ENCODE results near the gene SQSTM1.

SQSTM1 gene

DNA sequence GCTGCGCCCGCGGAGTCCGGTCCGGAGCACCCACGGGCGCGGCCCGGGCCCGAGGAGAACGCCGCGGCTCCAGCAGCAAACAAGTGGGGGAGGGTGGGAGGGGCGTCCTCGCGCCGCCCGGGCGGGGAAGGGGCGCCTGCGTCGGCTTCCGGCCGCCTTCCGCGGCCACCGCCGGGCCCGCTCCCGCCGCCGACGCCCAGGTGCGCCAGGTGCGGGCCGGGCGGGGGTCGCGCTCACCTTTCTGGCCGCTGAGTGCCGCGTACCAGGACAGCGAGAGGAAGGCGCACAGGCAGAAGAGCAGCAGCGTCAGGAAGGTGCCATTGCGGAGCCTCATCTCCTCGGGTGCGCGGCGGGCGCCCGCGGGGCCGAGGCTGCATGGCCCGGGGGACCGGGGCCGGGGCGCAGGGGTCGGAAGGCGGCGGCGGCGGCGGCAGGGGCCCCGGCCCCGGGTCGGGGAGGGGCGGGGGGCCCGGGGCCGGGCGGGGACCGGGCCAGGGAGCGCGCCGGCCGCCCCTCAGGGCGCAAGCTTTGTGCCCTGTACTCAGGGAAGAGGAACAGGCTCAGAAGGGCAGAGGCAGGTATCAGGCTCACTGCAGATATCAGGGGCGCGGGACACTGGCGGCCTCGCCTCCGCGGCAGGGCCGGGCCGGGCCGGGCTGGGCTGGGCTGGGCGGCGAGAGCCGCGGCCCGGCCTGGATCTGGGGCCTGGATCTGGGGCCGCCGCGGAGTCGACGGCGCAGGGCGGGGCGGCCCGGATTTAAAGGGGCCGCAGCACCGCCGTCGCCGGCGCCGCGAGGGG, 14.3 kb upstream of the SQSTM1 start, which contains the start of gene MGAT4B:
Gene MGAT4B, minus strand, starts transcription at position 617 of the 799 bp plus-strand sequence. Its CDS starts 283 bp downstream, at position 334.
- peak; percentile 85 for DNase-seq

DNA sequence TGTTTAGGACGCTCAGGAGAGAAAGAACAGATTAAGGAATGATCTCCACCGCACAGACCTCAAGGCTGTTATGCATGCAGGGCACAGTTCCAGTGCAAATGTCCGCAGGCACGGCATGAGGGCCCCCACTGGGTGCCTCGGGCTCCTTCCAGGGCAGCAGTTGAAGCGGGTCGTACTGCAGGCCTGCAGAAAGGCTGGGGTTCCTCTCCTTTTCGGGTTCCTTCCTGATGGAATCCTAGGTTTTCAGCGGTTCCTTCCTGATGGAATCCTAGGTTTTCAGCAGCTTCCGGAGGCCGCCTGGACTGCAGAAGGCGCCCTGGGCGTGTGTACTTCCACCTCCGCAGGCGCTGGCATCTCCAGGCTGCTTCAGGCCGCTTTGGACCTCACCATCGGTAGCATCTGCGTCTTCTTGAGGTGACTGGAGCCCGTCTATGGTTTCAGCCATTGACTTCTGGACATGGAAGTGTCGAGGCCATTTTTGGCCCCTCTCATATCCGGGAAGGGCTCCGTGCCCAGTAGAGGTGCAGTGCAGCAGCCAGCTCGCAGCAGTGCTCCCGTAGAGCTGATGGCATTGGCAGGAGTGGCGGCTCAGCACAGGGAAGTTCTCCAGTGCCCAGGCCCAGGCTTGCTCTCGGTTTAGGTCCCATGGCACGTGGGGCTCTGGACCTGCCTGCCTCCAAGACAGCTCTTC, 8.4 kb upstream of the SQSTM1 start:
- DNase-seq: no peak

DNA sequence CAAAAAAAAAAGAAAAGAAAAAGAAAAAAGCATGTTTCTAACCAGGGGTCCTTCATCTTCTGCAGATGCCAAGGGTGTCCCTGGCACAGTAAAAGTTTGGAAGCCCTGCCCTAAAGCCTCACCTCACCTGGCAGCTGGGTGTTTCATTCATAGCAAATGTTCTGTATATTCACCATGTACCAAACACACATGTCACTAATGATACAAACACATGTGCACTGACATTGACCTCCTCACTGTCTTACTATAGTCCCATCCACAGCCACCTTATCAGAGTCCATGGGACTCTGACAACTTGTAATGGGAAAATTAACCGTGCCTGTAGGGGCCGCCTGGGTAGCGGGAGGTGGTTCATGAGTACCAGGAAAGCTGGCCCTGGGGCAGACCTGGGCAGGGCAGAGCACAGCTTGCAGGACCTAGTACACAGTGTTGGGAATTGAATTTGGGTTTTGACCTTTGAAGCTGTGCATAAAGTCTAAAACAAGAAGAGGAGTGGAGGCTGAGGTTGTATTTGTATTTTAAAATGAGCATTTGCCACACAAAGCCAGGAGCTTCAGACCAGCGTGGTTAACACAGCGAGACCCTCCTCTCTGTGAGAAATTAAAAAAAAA, 7.6 kb upstream of the SQSTM1 start:
- DNase-seq: no peak

DNA sequence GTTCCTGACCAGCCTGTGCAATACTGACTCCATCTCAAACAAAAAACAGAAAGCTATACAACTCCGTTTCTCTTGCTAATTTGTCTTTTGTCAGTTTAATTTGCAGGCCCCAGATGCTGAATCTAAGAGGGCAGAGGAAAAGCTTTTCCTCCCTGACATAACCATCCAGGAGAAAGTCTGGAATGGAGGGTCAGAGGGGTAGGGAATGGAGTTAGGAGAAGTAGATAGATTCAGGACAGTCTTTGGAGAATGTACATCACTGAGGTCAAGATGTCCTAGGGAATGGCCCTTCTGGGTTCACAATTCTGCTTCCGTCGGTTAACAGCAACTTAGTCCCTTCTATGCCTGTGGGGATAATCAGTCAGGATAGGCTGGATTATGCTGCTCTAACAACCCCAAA, 6.6 kb upstream of the SQSTM1 start:
- no peak for DNase-seq

DNA sequence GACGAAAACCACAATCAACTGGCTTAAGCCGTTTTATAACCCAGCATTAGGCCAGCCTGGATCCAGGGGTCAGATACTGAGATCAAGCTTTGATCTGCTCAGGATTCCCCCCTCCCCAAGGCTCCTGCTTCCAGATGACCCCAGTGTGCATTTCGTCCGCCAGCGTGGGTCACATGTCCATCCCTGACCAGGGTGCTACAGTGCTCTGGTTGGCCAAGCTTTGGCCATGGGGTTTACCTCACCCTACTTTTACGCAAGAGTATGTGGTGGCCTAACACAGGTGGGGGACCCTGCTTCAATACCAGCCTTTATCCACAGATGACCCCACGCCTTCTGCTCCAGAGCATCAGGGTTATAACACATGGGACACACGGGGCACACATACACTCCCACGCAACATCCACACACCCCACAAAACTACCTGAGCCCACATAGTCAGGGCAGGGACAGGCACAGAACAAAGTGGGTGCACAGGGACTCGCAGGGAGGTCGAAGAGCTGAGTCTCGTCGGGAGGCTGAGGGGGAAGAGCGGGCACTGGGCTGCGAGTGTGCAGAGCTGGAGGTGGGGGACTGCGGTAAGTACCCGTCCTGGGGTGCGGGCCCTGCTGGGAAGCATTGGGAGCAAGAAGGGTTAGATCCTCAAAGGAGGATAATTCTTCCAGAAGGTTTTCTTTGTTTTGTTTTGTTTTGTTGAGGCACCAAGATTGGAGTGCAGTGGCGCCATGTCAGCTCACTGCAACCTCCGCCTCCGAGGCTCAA, 5.0 kb upstream of the SQSTM1 start:
- DNase-seq: peak; percentile 41

DNA sequence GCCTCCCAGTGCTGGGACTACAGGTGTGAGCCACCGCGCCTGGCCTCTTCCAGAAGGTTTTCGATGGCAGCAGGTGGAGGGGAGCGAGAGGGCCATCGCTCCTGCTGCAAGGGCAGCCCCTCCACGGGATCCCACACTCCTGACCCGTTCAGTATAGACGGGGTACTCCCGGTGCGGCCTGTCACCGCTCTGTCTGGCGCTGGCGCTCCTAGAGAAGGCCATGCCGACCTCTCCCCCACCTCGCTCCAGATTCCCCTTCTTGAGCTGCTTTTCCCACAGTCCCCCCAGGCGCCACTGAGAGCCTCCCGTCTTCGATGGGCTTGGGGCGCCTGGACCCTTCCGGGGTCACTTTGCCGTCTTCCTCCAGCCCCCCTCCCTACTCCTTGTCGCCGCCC, 4.3 kb upstream of the SQSTM1 start:
- no peak for DNase-seq

DNA sequence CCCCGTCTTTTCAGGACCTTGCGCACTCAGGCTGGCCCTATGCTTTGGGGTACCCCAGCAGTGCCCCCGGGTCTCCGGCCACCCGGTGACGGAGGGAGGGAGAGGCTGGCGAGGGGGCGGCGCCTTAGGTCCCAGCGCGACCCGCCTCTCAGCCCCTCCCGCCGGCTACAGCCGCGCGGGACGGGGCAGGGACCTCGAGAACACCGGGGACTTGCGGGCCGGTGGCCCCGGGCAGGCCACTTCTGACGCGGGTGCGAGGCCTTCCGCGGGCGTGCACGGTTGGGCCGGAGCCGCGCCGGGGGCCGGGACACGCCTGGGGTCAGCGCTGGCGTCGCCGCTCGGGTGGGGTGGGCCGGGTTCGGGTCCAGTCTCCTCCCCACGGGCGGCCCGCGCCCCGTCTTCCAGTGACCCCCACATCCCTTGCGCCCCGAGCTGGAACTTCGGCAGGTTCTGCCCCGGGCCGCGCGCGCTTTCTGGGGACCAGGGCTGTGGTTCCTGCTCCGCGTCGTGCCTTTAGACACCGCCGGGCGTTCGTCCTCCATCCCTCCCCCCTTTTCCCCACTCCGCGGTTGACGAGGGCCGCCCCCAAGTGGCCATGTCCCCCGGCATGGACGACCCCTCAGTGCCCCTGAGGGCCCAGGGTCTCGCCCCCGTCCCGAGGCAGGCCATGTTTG, 3.8 kb upstream of the SQSTM1 start:
- DNase-seq: no peak

DNA sequence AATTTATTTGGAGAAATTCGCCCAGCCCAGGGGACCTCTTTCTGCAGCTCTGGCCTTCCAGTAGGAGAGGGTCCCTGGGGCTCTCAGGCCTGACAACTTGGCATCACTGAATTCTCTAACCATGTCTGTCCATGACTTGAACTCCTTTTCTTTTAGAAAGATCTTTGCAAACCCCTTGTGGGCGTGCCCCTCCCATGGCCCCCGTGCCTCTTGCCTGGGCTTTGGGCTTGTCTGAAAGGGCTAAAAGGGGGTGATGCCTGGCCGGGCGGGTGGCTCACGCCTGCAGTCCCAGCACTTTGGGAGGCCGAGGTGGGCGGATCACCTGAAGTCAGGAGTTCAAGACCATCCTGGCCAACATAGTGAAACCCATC, 3.2 kb upstream of the SQSTM1 start:
- DNase-seq: no peak

DNA sequence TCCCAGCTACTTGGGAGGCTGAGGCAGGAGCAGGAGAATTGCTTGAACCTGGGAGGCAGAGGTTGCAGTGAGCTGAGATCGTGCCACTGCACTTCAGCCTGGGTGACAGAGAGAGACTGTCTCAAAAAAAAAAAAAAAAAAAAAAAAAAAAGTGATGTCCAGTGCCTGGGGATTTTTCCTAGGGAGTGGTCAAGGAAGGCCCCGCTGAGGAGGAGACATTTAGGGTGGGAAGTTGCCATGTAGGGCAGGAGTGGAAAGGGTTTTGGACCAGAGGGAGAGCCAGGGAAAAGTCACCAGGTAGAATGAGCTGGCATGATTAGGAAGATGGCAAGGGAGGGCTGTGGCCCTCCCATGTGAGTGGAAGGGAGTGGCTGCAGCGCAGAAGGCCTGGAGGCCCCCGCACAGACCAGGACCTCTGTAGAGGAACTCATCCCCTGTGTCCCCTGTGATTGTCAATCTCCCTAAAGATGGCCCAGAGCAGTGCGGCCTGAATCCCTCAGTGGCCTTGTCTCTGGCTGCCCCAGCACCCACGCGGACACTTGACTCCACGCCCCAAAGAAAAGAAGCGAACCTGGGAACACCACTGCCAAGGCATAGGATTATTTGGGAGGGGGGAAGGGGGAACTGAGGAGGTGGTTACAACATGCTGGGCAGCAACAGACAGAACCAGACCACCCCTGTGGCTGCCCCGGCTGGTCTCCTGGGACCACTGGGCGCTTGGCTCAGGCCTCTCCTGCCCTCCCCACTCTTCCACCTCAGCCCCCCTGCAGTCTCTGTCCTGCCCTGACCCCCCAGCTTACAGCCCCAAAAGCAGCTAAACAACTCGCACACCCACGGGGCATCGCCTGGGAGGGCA, 2.6 kb upstream of the SQSTM1 start:
- peak; percentile 45 for DNase-seq

DNA sequence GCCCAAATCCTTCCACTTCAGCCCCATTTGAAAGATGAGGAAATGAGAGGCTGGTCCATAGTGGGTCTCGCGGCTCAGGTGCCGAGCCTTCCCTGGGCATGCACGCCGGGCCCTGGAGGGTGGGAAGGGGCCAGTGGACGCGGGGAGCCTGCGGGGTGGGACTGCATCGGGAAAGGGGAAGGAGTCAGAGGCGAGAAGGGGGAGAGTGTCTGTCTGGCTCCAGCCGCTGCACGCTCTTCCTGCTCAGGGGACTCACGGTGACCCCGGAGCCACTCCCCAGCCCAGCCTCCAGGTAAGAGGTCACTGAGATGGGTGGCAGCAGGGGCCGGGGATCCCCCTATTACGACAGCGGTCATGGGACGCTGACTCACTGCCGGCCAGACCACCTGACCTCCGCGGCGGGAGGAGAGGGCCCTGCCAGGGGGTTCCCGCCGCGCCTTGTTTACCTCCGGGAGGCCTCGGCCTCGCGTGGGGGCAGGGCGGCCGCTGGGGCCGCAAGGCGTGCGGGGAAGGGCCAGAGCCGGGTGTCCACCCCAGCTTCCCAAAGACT, 1.9 kb upstream of the SQSTM1 start:
- DNase-seq: peak; percentile 85

DNA sequence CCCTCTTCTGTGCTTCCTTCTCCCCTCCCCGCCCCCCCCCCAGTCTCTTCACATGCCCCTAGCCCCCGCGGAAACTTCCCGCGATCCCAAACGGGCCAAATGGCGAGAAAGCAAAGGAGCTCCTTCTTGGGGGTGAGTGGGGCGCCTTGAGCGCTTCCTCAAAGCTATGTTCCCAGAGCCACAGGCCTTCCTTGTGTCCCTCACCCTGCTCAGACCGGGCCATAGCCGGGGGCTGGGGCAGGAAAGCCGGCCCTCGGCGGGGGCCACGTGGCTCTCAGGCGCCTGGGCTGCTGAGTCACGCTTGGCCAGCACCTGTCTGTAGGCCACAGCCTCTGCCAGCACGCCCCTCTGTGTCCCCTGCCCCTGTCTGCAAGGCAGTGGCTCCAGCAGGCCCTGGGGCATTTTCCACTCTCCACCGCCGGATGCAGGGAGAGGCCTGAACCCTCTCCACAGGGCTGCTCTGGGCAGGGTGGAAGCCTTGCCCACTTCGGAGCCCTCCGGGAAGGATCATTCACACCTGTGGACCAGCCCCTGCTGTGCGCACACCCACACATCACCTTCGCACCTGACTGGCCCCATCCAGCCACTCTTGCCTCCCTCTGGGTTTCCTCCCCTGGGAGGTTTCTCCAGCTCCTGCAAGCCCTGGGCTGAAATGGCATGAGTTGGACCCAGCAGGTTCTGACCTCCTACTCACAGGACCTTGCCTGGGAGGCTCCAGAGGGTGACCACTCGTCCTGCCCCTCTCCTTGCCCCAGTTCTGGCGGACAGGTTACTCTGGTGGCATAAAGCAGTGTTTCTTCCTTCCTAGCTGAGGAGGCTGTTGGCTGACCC, 1.2 kb upstream of the SQSTM1 start:
- DNase-seq: peak; percentile 68

DNA sequence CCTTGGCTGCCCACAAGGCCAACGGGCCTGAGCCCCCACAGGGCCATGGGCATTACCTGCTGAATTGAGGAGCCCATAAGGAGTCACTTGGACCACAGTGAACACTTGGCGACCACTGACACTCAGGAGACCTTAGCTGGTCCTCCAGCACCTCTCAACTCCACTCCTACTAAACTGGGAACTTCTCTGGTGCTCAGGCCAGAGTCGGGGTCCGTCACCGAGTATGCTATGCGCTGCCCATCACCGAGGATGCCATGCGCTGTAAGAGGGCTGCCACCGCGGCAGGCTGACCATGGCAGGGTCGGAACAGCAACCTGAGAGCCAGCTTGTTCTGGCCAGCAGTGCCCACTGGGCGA, 600 bp upstream of the SQSTM1 start:
- DNase-seq: peak; percentile 53

DNA sequence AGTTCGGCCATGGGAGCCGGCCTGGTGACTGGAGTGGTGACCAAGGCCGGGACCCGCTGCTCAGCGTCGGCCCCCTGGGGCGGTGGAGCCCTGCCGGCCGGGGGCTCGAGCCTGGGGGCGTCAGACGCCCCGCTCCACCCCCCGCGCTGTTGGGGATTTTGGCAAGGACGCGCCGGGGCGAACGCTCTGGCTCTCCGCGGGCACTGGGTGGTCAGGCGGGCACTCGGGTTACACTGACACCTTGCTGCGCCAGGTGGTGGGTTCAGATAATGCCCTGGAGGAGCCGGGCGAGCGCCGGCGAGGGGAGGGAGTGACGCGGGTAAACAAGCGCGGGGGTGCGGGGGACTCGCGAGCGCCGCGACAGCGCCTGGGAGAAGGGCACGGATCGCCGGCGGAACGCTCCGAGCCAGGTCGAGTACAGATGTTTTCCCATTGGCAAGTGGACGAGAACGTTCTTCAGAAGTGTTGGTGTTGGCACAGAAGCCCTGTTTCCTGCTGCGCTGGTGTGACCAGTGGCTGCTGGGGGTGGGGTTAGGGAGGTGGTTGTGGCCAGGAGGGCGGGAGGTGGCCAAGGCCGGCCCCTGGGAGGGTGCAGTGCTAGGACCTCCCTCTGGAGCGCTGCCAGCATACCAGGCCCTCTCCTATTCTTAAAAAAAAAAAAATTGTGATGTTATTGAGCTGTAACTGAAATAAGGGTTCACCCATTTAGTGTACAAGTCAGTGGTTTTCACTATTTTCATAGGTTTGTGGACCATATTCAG, 773 bp downstream of the SQSTM1 start:
- peak; percentile 94 for DNase-seq

DNA sequence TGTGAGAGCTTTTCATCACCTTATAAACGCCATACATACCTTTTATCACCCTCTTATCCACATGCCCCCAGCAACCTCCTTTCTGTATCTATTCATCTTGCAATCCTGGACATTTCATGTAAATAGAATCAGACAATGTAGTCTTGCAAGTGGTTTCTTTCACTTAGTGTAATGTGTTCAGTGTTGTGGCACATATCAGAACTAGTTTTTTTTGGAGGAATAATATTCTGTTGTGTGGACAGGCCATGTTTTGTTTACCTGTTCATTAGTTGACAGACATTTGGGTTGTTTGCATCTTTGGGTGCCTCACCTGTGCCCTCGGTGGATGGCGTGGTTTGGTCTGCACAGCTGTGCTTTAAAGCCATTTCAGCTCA, 1.3 kb downstream of the SQSTM1 start:
- no peak for DNase-seq

DNA sequence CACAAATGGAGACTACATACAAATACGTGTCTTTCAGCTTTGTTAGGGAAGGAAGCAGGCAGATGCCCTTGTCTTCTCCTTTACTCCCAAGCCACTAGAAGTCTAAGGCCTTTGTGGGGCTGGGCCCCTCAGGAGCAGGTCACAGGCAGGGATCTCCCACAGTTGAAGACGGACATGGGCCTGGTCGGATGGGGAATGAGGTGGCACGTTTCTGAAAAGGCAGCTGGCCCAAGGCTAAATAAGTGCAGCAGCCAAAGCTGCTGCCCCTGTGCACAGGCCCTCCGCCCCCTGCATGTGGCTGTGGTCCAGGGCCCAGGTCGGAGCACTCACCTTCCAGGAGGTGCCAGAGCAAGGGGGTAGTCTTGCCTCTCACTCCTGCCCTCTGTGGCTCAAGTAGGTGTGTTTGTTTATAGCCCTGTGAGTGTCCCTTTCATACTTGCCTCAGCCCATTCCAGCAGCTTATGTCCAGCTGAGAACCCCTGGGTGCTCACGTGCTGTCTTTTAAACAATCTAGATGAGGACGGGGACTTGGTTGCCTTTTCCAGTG, 1.8 kb downstream of the SQSTM1 start:
- no peak for DNase-seq

DNA sequence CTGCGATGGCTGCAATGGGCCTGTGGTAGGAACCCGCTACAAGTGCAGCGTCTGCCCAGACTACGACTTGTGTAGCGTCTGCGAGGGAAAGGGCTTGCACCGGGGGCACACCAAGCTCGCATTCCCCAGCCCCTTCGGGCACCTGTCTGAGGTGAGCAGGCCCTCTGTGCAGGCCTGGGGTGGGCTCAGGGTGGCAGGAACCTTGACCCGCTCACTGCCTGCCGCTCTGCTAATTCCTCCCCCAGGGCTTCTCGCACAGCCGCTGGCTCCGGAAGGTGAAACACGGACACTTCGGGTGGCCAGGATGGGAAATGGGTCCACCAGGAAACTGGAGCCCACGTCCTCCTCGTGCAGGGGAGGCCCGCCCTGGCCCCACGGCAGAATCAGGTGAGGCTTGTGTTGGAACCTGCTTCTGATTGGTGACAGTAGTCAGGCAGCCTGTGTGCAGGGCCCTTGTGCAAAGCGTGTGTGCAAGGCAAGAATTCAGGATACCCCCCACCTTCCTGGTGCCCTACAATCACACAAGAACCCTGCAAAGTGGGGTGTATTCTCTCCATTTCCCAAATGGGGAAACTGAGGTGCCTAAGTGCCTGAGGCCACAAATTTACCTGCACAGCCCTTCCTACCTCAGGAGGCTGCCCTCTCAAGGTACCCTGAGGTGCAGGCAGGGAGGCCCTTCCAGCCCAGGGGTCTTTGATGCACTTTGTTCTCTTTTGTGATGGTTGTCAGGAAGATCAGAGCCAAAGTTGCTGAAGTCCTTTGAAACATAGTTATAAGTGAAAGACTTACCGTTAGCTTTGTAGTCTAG, 3.4 kb downstream of the SQSTM1 start:
- DNase-seq: no peak

DNA sequence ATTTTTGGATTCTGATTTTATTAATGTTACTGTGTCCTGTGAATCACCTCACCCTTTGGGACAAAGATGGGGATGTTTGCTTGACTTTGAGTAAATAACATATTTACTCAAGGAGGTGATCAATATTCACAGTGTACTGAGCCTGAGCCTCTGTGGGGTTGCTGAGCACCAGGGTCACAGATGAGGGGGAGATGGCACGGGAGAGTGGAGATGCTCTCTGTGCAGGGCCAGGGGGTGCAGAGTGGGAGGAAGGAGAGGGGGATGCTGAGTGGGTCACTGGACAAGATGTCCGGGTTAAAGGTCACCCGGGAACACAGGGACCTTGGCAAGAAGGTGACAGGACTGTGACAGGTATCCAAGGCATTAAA, 4.0 kb downstream of the SQSTM1 start:
- no peak for DNase-seq

DNA sequence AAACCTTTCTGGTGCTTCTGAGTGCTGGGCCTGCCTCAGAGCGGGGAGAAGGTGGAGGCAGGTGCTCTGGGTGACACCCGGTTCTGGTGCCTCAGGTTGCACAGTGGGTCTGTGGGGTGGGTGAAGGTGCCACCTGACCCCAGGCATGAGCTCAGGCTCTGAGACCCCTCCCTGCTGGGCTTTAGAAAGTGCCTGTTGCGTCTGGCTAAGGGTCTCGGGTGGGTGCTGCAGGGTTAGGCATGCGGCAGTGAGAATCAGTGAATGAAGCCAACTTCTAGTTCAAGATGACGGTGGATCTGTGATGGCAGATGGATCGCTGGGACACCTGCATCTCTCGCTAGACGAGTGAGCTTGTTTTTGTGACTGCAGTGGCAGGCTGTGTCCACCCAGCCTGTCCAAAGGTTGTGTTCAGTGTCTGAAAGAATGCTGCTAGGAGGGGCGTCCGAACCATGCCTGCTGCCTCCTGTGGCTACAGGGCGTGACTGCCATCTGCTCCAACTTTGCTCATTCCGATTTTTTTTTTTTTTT, 5.0 kb downstream of the SQSTM1 start:
- DNase-seq: no peak
